PC-9 (cell line): ENCODE data around the gene TRAPPC11. TPM values are rescaled to one million over a fixed set of nuclear protein-coding genes. Genes with fewer than 3 reads are reported as not detected.

Experiments used
- BruUV-seq: library from RNA; stranded (reverse); fragments of 400-500 nt; replicated peaks from 2 replicates; lab custom pipeline; 2021; lab: Mats Ljungman, UMichigan
- CTCF ChIA-PET: fragments of 300-600 bp; sonication (Branson Sonifier 250); formaldehyde crosslinking; loops from one replicate; lab custom pipeline; 2022; ENCODE audit warnings: antibody characterized with exemption; lab: Charles Lee
- POLR2A ChIA-PET: fragments of 300-600 bp; sonication (Branson Sonifier 250); formaldehyde crosslinking; loops from one replicate; lab custom pipeline; 2022; ENCODE audit warnings: antibody characterized with exemption; ENCODE audit not compliant: unreplicated experiment; lab: Charles Lee
- DNase-seq, 2 experiments: peaks; one replicate each; pipeline versions ENCODE4 v3.0.0 to v3.0.0-alpha.2; 2015 to 2022; ENCODE audit warnings: mixed read lengths in 1 of 2
- H2AFZ ChIP-seq: fragments of 200-600 bp; sonication (generic); 2 replicates; pipeline ENCODE4 v1.8.1; 2017; ENCODE audit warnings: antibody characterized with exemption
- H3F3A ChIP-seq: fragments of 200-600 bp; sonication (generic); 2 replicates; pipeline ENCODE4 v1.8.1; 2017; ENCODE audit warnings: antibody characterized with exemption, mild to moderate bottlenecking, low read depth; ENCODE audit not compliant: insufficient read depth
- H3K27ac ChIP-seq: fragments of 200-600 bp; sonication (generic); 2 replicates; pipeline ENCODE4 v1.6.1; 2016; ENCODE audit warnings: mixed run types
- H3K27me3 ChIP-seq: fragments of 200-600 bp; sonication (generic); 2 replicates; pipeline ENCODE4 v1.6.1; 2016; ENCODE audit warnings: low read depth, mixed run types; ENCODE audit not compliant: insufficient read depth
- H3K36me3 ChIP-seq: fragments of 200-600 bp; sonication (generic); 2 replicates; pipeline ENCODE4 v1.6.1; 2016; ENCODE audit warnings: low read depth, mixed run types
- H3K4me1 ChIP-seq: fragments of 200-600 bp; sonication (generic); replicated peaks from 2 replicates; pipeline ENCODE4 v1.6.1; 2016; ENCODE audit warnings: mixed run types; ENCODE audit not compliant: insufficient read depth
- H3K4me2 ChIP-seq: fragments of 200-600 bp; sonication (generic); 2 replicates; pipeline ENCODE4 v1.6.1; 2017; ENCODE audit warnings: mixed run types
- H3K4me3 ChIP-seq: fragments of 200-600 bp; sonication (generic); 2 replicates; pipeline ENCODE4 v1.6.1; 2016; ENCODE audit warnings: mixed run types
- H3K79me2 ChIP-seq: fragments of 200-600 bp; sonication (generic); 2 replicates; pipeline ENCODE4 v1.6.1; 2017; ENCODE audit warnings: low read depth, mixed run types
- H3K9me2 ChIP-seq: fragments of 200-600 bp; sonication (generic); 2 replicates; pipeline ENCODE4 v1.8.1; 2017; ENCODE audit warnings: mild to moderate bottlenecking; ENCODE audit not compliant: insufficient read depth
- H3K9me3 ChIP-seq: fragments of 200-600 bp; sonication (generic); 2 replicates; pipeline ENCODE4 v1.8.1; 2016; ENCODE audit warnings: low read depth; ENCODE audit not compliant: insufficient read depth
- H4K20me1 ChIP-seq: fragments of 200-600 bp; sonication (generic); 2 replicates; pipeline ENCODE4 v1.8.1; 2017; ENCODE audit not compliant: insufficient read depth
- CTCF ChIP-seq: fragments of 200-600 bp; sonication (generic); conservative IDR thresholded peaks from 2 replicates; pipeline ENCODE4 v1.6.1; 2017; ENCODE audit warnings: mixed run types, antibody characterized with exemption, mild to moderate bottlenecking, moderate library complexity
- EZH2 ChIP-seq: fragments of 200-600 bp; sonication (generic); IDR thresholded peaks from 2 replicates; pipeline ENCODE4 v1.8.0; 2017; ENCODE audit warnings: antibody characterized with exemption, low read depth
- intact Hi-C: fragments of 100-400 bp; cut with micrococcal nuclease; formaldehyde crosslinking; loops from one replicate; pipeline ENCODE4 v1.10.0; 2022; ENCODE audit not compliant: unreplicated experiment
- total RNA-seq: library from RNA; stranded (reverse); gene quantifications from 2 replicates; pipeline ENCODE4 v1.2.3, GENCODE V29; 2021

The TRAPPC11 gene
- total RNA-seq, 1 experiment from 2014 or later: 29.0 TPM

GRCh38 chr4:183675625-183676024, 16.5 kb downstream of the TRAPPC11 start:
- no peak for TF ChIP-seq EZH2
- TF ChIP-seq CTCF: no peak
- Histone ChIP-seq H3K4me3 (no peak overlapping the region), H3K9me3 (no peaks in the 10 kb centered on the region), H4K20me1 (no peaks in the 10 kb centered on the region), H2AFZ (no peak overlapping the region), H3K9me2 (no peaks in the 10 kb centered on the region), H3K4me2 (no peak overlapping the region), H3K27me3 (no peaks in the 10 kb centered on the region), H3F3A (no peaks in the 10 kb centered on the region), H3K36me3 (no peaks in the 10 kb centered on the region), H3K4me1 (no peaks in the 10 kb centered on the region), H3K27ac (no peak overlapping the region), H3K79me2 (no peaks in the 10 kb centered on the region)
- CTCF ChIA-PET: no interaction called here
- DNase-seq: no peak
- no TSS peak for BruUV-seq
- intact Hi-C loops: no loop called here
- POLR2A ChIA-PET: no interaction called here

- H3K27ac ChIP-seq: no peak overlapping the region
- no peaks in the 10 kb centered on the region for H3K4me1 ChIP-seq
- H3F3A ChIP-seq: no peaks in the 10 kb centered on the region
- H2AFZ ChIP-seq: no peak overlapping the region
- ChIA-PET POLR2A (no interaction called here), CTCF (no interaction called here)
- H4K20me1 ChIP-seq: no peaks in the 10 kb centered on the region
- no TSS peak for BruUV-seq
- no peak for DNase-seq
- no peak for TF ChIP-seq EZH2
- no peak for TF ChIP-seq CTCF
- H3K36me3 ChIP-seq: no peaks in the 10 kb centered on the region
- no peak overlapping the region for H3K4me2 ChIP-seq
- H3K9me3 ChIP-seq: no peaks in the 10 kb centered on the region
- H3K9me2 ChIP-seq: no peaks in the 10 kb centered on the region
- no peaks in the 10 kb centered on the region for H3K27me3 ChIP-seq
- H3K79me2 ChIP-seq: no peaks in the 10 kb centered on the region
- H3K4me3 ChIP-seq: no peak overlapping the region
- intact Hi-C loops: no loop called here
These were observed 22.0 kb downstream of the TRAPPC11 start for GRCh38 chr4:183681119-183681518.

GRCh38 chr4:183686461-183686860, 27.4 kb downstream of the TRAPPC11 start:
- intact Hi-C loops: no loop called here

More at GRCh38 chr4:183686461-183686860, 27.4 kb downstream of the TRAPPC11 start:
- no peak overlapping the region for H2AFZ ChIP-seq
- H3K79me2 ChIP-seq: no peaks in the 10 kb centered on the region
- DNase-seq: no peak
- no peak overlapping the region for H3K27ac ChIP-seq
- H3K9me3 ChIP-seq: no peaks in the 10 kb centered on the region
- no peaks in the 10 kb centered on the region for H3K36me3 ChIP-seq
- BruUV-seq: no TSS peak
- H3K4me2 ChIP-seq: no peak overlapping the region
- H4K20me1 ChIP-seq: no peaks in the 10 kb centered on the region
- POLR2A ChIA-PET: no interaction called here
- no peak overlapping the region for H3K4me3 ChIP-seq
- no peaks in the 10 kb centered on the region for H3F3A ChIP-seq
- no peaks in the 10 kb centered on the region for H3K4me1 ChIP-seq
- no peak for TF ChIP-seq CTCF
- TF ChIP-seq EZH2: no peak
- no peaks in the 10 kb centered on the region for H3K9me2 ChIP-seq
- CTCF ChIA-PET: no interaction called here
- H3K27me3 ChIP-seq: no peaks in the 10 kb centered on the region
